Measurements from ENCODE around the gene EDARADD.
"Not testable (repeated sequence)": the region's sequence is repeated elsewhere in the genome, so short reads cannot be mapped to it uniquely, and the experiment has no call there.

EDARADD gene

DNA sequence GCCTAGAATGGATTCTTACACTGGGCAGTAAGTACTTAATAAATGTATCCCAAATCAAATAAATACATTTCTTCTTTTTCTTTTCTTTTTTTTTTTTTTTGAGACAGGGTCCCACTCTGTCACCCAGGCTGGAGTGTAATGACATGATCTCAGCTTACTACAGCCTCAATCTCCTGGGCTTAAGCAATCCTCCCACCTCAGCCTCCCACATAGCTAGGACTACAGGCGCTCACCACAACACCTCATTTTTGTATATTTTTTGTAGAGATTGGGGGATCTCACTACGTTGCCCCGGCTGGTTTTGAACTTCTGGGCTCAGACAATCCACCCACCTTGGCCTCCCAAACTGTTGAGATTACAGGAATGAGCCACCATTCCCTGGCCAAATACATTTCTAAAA lies 66.0 kb downstream of the EDARADD start:
- Histone ChIP-seq H3K27me3 (ENCODE audit: control insufficient read depth in 2 of 2, insufficient read depth in 2 of 2, low read length in 2 of 2) (peaks cover 0 to 4% of the 10 kb centered on the region in 2 donors), H3K9me3 (ENCODE audit: control insufficient read depth in 2 of 2, low read length in 2 of 2) (no peaks in the 10 kb centered on the region), H3K27ac (ENCODE audit: low read depth in 2 of 2, low read length in 2 of 2) (no peak overlapping the region), H3K4me3 (ENCODE audit: low read length in 2 of 2) (no peak overlapping the region), H3K36me3 (ENCODE audit: control insufficient read depth in 2 of 2, insufficient read depth in 2 of 2, low read length in 2 of 2) (no peaks in the 10 kb centered on the region), H3K4me1 (ENCODE audit: control insufficient read depth in 2 of 2, insufficient read depth in 2 of 2, low read length in 2 of 2) (no peaks in the 10 kb centered on the region), H3K9ac (ENCODE audit: low read depth in 1 of 2, low read length in 2 of 2) (no peak overlapping the region)

- not testable (repeated sequence) for H3K4me3 ChIP-seq (ENCODE audit: low read length in 2 of 2); H3K27me3 ChIP-seq (ENCODE audit: control insufficient read depth in 2 of 2, insufficient read depth in 2 of 2, low read length in 2 of 2); H3K9ac ChIP-seq (ENCODE audit: low read depth in 1 of 2, low read length in 2 of 2); H3K36me3 ChIP-seq (ENCODE audit: control insufficient read depth in 2 of 2, insufficient read depth in 2 of 2, low read length in 2 of 2); H3K9me3 ChIP-seq (ENCODE audit: control insufficient read depth in 2 of 2, low read length in 2 of 2); H3K4me1 ChIP-seq (ENCODE audit: control insufficient read depth in 2 of 2, insufficient read depth in 2 of 2, low read length in 2 of 2); H3K27ac ChIP-seq (ENCODE audit: low read depth in 2 of 2, low read length in 2 of 2)
Observed at GRCh38 chr1:236464197-236464596, 70.1 kb downstream of the EDARADD start.

DNA sequence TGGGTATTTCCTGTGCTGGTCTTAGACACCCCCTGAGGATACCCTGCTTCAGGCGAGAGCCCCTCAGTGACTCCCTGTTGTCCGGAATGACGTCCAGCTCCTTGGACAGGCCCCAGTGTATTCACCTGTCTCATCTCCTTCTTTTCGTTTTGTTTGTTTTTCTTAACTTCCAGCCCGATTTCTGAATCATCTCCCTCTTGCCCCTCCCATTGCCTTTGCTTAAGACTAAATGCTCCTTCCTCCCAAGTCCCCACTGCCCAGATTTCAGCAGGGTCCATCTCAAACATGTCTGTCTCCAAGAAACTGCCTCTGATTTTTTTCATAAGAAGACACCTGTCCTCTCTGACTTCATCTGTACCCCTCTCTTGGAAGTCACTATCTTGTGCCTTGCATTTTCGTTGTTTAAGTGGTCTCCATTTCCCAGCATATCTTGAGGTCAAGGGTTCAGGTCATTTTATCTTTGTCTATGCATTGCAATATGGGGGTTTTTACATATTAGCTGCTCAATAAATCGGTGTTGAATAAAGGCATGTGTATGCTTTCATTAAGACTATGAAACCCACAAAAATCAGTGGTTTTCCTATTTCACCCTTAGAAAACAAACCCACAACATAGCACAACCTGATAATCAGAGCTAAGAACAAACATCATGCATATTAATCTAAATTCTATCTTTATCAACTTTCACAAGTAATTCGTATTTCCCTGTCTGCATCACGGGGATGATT lies 71.3 kb downstream of the EDARADD start:
- Histone ChIP-seq H3K27me3 (ENCODE audit: control insufficient read depth in 2 of 2, insufficient read depth in 2 of 2, low read length in 2 of 2) (peaks cover 0 to 4% of the 10 kb centered on the region in 2 donors), H3K9ac (ENCODE audit: low read depth in 1 of 2, low read length in 2 of 2) (no peak overlapping the region), H3K27ac (ENCODE audit: low read depth in 2 of 2, low read length in 2 of 2) (no peak overlapping the region), H3K4me3 (ENCODE audit: low read length in 2 of 2) (no peak overlapping the region), H3K4me1 (ENCODE audit: control insufficient read depth in 2 of 2, insufficient read depth in 2 of 2, low read length in 2 of 2) (no peaks in the 10 kb centered on the region), H3K9me3 (ENCODE audit: control insufficient read depth in 2 of 2, low read length in 2 of 2) (no peaks in the 10 kb centered on the region), H3K36me3 (ENCODE audit: control insufficient read depth in 2 of 2, insufficient read depth in 2 of 2, low read length in 2 of 2) (no peaks in the 10 kb centered on the region)

DNA sequence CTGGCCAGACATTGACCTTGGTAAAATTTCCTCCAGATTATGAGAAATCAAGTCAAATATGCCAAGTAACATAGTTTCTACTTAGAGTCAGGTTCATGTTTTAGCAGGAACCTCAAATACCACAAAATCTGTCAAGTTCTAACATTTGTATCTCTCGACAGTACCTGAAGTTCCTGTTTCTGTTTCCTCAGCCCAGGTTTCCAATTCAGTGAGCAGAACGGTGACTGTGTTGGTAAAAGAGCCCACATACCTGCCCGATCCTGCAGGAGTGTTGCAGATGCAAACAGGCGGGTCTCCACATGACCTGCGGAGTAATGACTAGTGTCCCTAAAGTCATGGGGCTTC lies 71.8 kb downstream of the EDARADD start:
- Histone ChIP-seq H3K27ac (ENCODE audit: low read depth in 2 of 2, low read length in 2 of 2) (no peak overlapping the region), H3K4me3 (ENCODE audit: low read length in 2 of 2) (no peak overlapping the region), H3K4me1 (ENCODE audit: control insufficient read depth in 2 of 2, insufficient read depth in 2 of 2, low read length in 2 of 2) (no peaks in the 10 kb centered on the region), H3K36me3 (ENCODE audit: control insufficient read depth in 2 of 2, insufficient read depth in 2 of 2, low read length in 2 of 2) (no peaks in the 10 kb centered on the region), H3K9ac (ENCODE audit: low read depth in 1 of 2, low read length in 2 of 2) (no peak overlapping the region), H3K27me3 (ENCODE audit: control insufficient read depth in 2 of 2, insufficient read depth in 2 of 2, low read length in 2 of 2) (peaks cover 0 to 4% of the 10 kb centered on the region in 2 donors), H3K9me3 (ENCODE audit: control insufficient read depth in 2 of 2, low read length in 2 of 2) (no peaks in the 10 kb centered on the region)

GRCh38 chr1:236467327-236467641 lies 73.2 kb downstream of the EDARADD start:
- H3K9me3 ChIP-seq (ENCODE audit: control insufficient read depth in 2 of 2, low read length in 2 of 2): no peaks in the 10 kb centered on the region
- H3K27ac ChIP-seq (ENCODE audit: low read depth in 2 of 2, low read length in 2 of 2): no peak overlapping the region
- no peaks in the 10 kb centered on the region for H3K4me1 ChIP-seq (ENCODE audit: control insufficient read depth in 2 of 2, insufficient read depth in 2 of 2, low read length in 2 of 2)
- no peaks in the 10 kb centered on the region for H3K27me3 ChIP-seq (ENCODE audit: control insufficient read depth in 2 of 2, insufficient read depth in 2 of 2, low read length in 2 of 2)
- H3K4me3 ChIP-seq (ENCODE audit: low read length in 2 of 2): no peak overlapping the region
- H3K9ac ChIP-seq (ENCODE audit: low read depth in 1 of 2, low read length in 2 of 2): no peak overlapping the region
- H3K36me3 ChIP-seq (ENCODE audit: control insufficient read depth in 2 of 2, insufficient read depth in 2 of 2, low read length in 2 of 2): no peaks in the 10 kb centered on the region

DNA sequence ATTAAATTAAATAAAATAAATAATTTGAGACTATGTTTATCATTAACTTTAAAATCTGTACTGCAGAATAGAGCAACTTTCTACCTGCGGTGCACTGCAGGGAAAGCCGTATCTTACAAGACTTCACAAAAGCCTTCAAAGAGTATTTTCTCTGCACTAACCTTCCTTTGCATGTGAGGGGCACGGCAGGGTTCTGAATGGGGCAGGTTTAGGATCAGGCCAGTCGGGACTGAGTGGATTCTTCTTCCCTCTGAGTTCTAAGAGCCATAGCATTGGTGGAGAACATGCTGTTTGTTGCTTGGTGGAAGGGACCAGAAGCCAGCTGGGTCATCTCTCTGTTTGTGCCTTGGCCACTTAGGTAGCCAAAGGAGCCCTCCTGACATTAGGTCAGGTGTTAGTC lies 74.5 kb downstream of the EDARADD start:
- H3K27ac ChIP-seq (ENCODE audit: low read depth in 2 of 2, low read length in 2 of 2): no peak overlapping the region
- H3K27me3 ChIP-seq (ENCODE audit: control insufficient read depth in 2 of 2, insufficient read depth in 2 of 2, low read length in 2 of 2): no peaks in the 10 kb centered on the region
- no peaks in the 10 kb centered on the region for H3K4me1 ChIP-seq (ENCODE audit: control insufficient read depth in 2 of 2, insufficient read depth in 2 of 2, low read length in 2 of 2)
- H3K4me3 ChIP-seq (ENCODE audit: low read length in 2 of 2): no peak overlapping the region
- H3K9me3 ChIP-seq (ENCODE audit: control insufficient read depth in 2 of 2, low read length in 2 of 2): no peaks in the 10 kb centered on the region
- H3K9ac ChIP-seq (ENCODE audit: low read depth in 1 of 2, low read length in 2 of 2): no peak overlapping the region
- no peaks in the 10 kb centered on the region for H3K36me3 ChIP-seq (ENCODE audit: control insufficient read depth in 2 of 2, insufficient read depth in 2 of 2, low read length in 2 of 2)

DNA sequence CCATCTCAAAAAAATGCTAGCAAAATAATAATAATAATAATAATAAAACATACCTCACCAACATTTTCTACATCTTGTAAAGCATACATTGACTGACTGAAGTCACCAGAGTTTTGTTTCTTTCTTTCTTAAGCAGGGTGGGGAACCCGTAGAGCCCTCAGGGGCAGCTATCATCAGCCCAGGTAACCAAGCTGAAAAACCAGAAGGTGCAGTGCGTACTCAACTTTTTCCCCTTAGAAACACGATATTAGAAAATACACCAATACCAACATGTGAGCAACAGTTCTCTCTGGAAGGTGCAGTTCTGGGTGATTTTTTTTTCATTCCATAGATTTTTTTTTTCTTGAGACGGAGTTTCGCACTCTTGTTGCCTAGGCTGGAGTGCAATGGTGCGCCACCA lies 75.4 kb downstream of the EDARADD start:
- no peaks in the 10 kb centered on the region for H3K4me1 ChIP-seq (ENCODE audit: control insufficient read depth in 2 of 2, insufficient read depth in 2 of 2, low read length in 2 of 2)
- H3K27ac ChIP-seq (ENCODE audit: low read depth in 2 of 2, low read length in 2 of 2): no peak overlapping the region
- no peaks in the 10 kb centered on the region for H3K36me3 ChIP-seq (ENCODE audit: control insufficient read depth in 2 of 2, insufficient read depth in 2 of 2, low read length in 2 of 2)
- H3K4me3 ChIP-seq (ENCODE audit: low read length in 2 of 2): no peak overlapping the region
- H3K9ac ChIP-seq (ENCODE audit: low read depth in 1 of 2, low read length in 2 of 2): no peak overlapping the region
- H3K27me3 ChIP-seq (ENCODE audit: control insufficient read depth in 2 of 2, insufficient read depth in 2 of 2, low read length in 2 of 2): no peaks in the 10 kb centered on the region
- H3K9me3 ChIP-seq (ENCODE audit: control insufficient read depth in 2 of 2, low read length in 2 of 2): no peaks in the 10 kb centered on the region

- H3K9me3 ChIP-seq (ENCODE audit: control insufficient read depth in 2 of 2, low read length in 2 of 2): no peaks in the 10 kb centered on the region
- no peaks in the 10 kb centered on the region for H3K27me3 ChIP-seq (ENCODE audit: control insufficient read depth in 2 of 2, insufficient read depth in 2 of 2, low read length in 2 of 2)
- no peak overlapping the region for H3K9ac ChIP-seq (ENCODE audit: low read depth in 1 of 2, low read length in 2 of 2)
- H3K36me3 ChIP-seq (ENCODE audit: control insufficient read depth in 2 of 2, insufficient read depth in 2 of 2, low read length in 2 of 2): no peaks in the 10 kb centered on the region
- H3K4me1 ChIP-seq (ENCODE audit: control insufficient read depth in 2 of 2, insufficient read depth in 2 of 2, low read length in 2 of 2): no peaks in the 10 kb centered on the region
- no peak overlapping the region for H3K27ac ChIP-seq (ENCODE audit: low read depth in 2 of 2, low read length in 2 of 2)
- H3K4me3 ChIP-seq (ENCODE audit: low read length in 2 of 2): no peak overlapping the region
Observed at GRCh38 chr1:236471096-236471495, 77.0 kb downstream of the EDARADD start.

- H3K27me3 ChIP-seq (ENCODE audit: control insufficient read depth in 2 of 2, insufficient read depth in 2 of 2, low read length in 2 of 2): no peaks in the 10 kb centered on the region
- no peak overlapping the region for H3K27ac ChIP-seq (ENCODE audit: low read depth in 2 of 2, low read length in 2 of 2)
- H3K36me3 ChIP-seq (ENCODE audit: control insufficient read depth in 2 of 2, insufficient read depth in 2 of 2, low read length in 2 of 2): no peaks in the 10 kb centered on the region
- H3K4me3 ChIP-seq (ENCODE audit: low read length in 2 of 2): no peak overlapping the region
- H3K4me1 ChIP-seq (ENCODE audit: control insufficient read depth in 2 of 2, insufficient read depth in 2 of 2, low read length in 2 of 2): no peaks in the 10 kb centered on the region
- no peaks in the 10 kb centered on the region for H3K9me3 ChIP-seq (ENCODE audit: control insufficient read depth in 2 of 2, low read length in 2 of 2)
- no peak overlapping the region for H3K9ac ChIP-seq (ENCODE audit: low read depth in 1 of 2, low read length in 2 of 2)
Observed at GRCh38 chr1:236471653-236472052, 77.6 kb downstream of the EDARADD start.

DNA sequence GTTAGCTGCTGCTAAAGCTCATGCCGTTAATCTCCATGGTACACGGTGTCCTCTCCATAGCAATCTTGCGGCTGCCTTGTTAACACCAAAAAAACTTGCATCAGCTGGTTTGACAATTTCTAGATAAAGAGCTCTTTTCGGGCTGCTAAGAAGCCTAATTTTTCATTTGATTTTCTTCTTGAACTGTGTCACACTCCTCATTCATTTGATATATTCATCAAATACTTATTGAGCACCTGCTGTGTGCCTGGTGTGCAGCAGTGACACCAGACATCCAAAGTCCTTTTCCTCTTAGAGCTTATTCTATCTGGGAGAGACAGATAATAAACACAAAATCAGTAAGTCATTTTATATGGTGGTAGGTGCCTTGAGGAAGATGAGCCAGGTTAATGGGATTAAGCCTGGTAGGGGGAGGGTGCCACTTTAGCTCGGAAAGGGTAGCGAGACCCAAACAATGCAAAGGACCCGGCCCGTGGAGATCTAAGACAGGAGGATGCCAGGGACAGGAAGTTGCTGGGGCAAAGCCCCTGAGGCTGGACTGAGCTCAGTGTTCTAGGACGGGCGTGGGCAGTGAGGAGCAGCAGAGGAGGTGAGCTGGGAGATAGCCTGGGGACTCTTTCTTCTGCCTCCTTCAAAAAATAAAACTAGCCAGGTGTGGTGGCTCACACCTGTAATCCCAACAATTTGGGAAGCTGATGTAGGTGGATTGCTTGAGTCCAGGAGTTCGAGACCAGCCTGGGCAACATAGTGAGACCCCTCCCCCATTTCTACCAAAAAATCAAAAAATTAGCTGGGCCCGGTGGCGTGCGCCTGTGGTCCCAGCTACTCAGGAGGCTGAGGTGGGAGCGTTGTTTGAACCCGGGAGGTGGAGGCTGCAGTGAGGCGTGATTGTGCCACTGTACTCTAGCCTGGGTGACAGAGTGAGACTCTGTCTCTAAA lies 79.0 kb downstream of the EDARADD start:
- H3K9me3 ChIP-seq (ENCODE audit: control insufficient read depth in 2 of 2, low read length in 2 of 2): no peaks in the 10 kb centered on the region
- H3K9ac ChIP-seq (ENCODE audit: low read depth in 1 of 2, low read length in 2 of 2): no peak overlapping the region
- H3K4me1 ChIP-seq (ENCODE audit: control insufficient read depth in 2 of 2, insufficient read depth in 2 of 2, low read length in 2 of 2): no peaks in the 10 kb centered on the region
- no peaks in the 10 kb centered on the region for H3K27me3 ChIP-seq (ENCODE audit: control insufficient read depth in 2 of 2, insufficient read depth in 2 of 2, low read length in 2 of 2)
- H3K27ac ChIP-seq (ENCODE audit: low read depth in 2 of 2, low read length in 2 of 2): no peak overlapping the region
- no peaks in the 10 kb centered on the region for H3K36me3 ChIP-seq (ENCODE audit: control insufficient read depth in 2 of 2, insufficient read depth in 2 of 2, low read length in 2 of 2)
- H3K4me3 ChIP-seq (ENCODE audit: low read length in 2 of 2): no peak overlapping the region
